ENCODE measurements around the gene SIRT6. TPM values are rescaled to one million over a fixed set of nuclear protein-coding genes. Genes with fewer than 3 reads are reported as not detected.
A peak's percentile ranks its signal among the peaks of the same experiment; 100 is the strongest.
"Not testable (repeated sequence)": the region's sequence is repeated elsewhere in the genome, so short reads cannot be mapped to it uniquely, and the experiment has no call there.

Gene SIRT6
- total RNA-seq, 1 experiment from 2014 or later: 18.4 TPM

- Histone ChIP-seq H3K27ac (no peak overlapping the region), H3K4me1 (replicated peaks) (no peaks in the 10 kb centered on the region), H3K4me3 (no peak overlapping the region), H3K36me3 (no peaks in the 10 kb centered on the region), H3K9me3 (replicated peaks) (peaks cover 5% of the 10 kb centered on the region; the same call in 1 of the 2 replicates), H3K27me3 (replicated peaks) (peaks cover 42% of the 10 kb centered on the region)
- DNase-seq (ENCODE audit: low read depth in 1 of 2, low spot score in 2 of 2): no peak
Measured at GRCh38 chr19:4196009-4196408, 13.6 kb upstream of the SIRT6 start.

GRCh38 chr19:4194353-4194752 is 12.0 kb upstream of the SIRT6 start:
- Histone ChIP-seq H3K36me3 (no peaks in the 10 kb centered on the region), H3K4me1 (replicated peaks) (no peaks in the 10 kb centered on the region), H3K27ac (no peak overlapping the region), H3K9me3 (replicated peaks) (peaks cover 5% of the 10 kb centered on the region; the same call in 1 of the 2 replicates), H3K27me3 (replicated peaks) (peaks cover 31% of the 10 kb centered on the region), H3K4me3 (no peak overlapping the region)
- DNase-seq (ENCODE audit: low read depth in 1 of 2, low spot score in 2 of 2): no peak

GRCh38 chr19:4192537-4192936 is 10.2 kb upstream of the SIRT6 start:
- H3K27me3 ChIP-seq (replicated peaks): peaks cover 17% of the 10 kb centered on the region
- H3K4me1 ChIP-seq (replicated peaks); DNase-seq (ENCODE audit: low read depth in 1 of 2, low spot score in 2 of 2); H3K4me3 ChIP-seq; H3K36me3 ChIP-seq; H3K9me3 ChIP-seq (replicated peaks); H3K27ac ChIP-seq: not testable (repeated sequence)

- no peak for DNase-seq (ENCODE audit: low read depth in 1 of 2, low spot score in 2 of 2)
- H3K9me3 ChIP-seq (replicated peaks): no peaks in the 10 kb centered on the region
- H3K27me3 ChIP-seq (replicated peaks): no peaks in the 10 kb centered on the region; the same call in 1 of the 2 replicates
- no peaks in the 10 kb centered on the region for H3K4me1 ChIP-seq (replicated peaks)
- H3K27ac ChIP-seq: no peak overlapping the region
- H3K36me3 ChIP-seq: no peaks in the 10 kb centered on the region
- H3K4me3 ChIP-seq: no peak overlapping the region
Measured at GRCh38 chr19:4189641-4190040, 7.3 kb upstream of the SIRT6 start.

GRCh38 chr19:4187313-4188122 is 5.2 kb upstream of the SIRT6 start:
- Histone ChIP-seq H3K4me1 (replicated peaks) (peaks cover 5% of the 10 kb centered on the region; the same call in 1 of the 2 replicates), H3K27me3 (replicated peaks) (no peaks in the 10 kb centered on the region)

GRCh38 chr19:4186087-4186993 is 4.0 kb upstream of the SIRT6 start:
- H3K36me3 ChIP-seq: no peaks in the 10 kb centered on the region
- no peaks in the 10 kb centered on the region for H3K9me3 ChIP-seq (replicated peaks)
- no peaks in the 10 kb centered on the region for H3K27me3 ChIP-seq (replicated peaks)
- H3K4me3 ChIP-seq: no peak overlapping the region
- DNase-seq (ENCODE audit: low read depth in 1 of 2, low spot score in 2 of 2): peak; percentile 50 to 85
- H3K27ac ChIP-seq: no peak overlapping the region
- H3K4me1 ChIP-seq (replicated peaks): peaks cover 5% of the 10 kb centered on the region; the same call in 1 of the 2 replicates

More at GRCh38 chr19:4187313-4188122, 5.2 kb upstream of the SIRT6 start:
- no peak for DNase-seq (ENCODE audit: low read depth in 1 of 2, low spot score in 2 of 2)
- Histone ChIP-seq H3K4me3 (no peak overlapping the region), H3K36me3 (no peaks in the 10 kb centered on the region), H3K27ac (no peak overlapping the region), H3K9me3 (replicated peaks) (no peaks in the 10 kb centered on the region)

- Histone ChIP-seq H3K9me3 (replicated peaks) (no peaks in the 10 kb centered on the region), H3K4me3 (no peak overlapping the region), H3K36me3 (peaks cover 6% of the 10 kb centered on the region), H3K4me1 (replicated peaks) (peaks cover 5% of the 10 kb centered on the region; the same call in 1 of the 2 replicates), H3K27me3 (replicated peaks) (no peaks in the 10 kb centered on the region), H3K27ac (no peak overlapping the region)
- no peak for DNase-seq (ENCODE audit: low read depth in 1 of 2, low spot score in 2 of 2)
Measured at GRCh38 chr19:4185413-4186086, 3.2 kb upstream of the SIRT6 start.

GRCh38 chr19:4184718-4185352 is 2.5 kb upstream of the SIRT6 start:
- H3K36me3 ChIP-seq: peaks cover 12% of the 10 kb centered on the region
- DNase-seq (ENCODE audit: low read depth in 1 of 2, low spot score in 2 of 2): no peak
- H3K4me3 ChIP-seq: no peak overlapping the region
- no peaks in the 10 kb centered on the region for H3K27me3 ChIP-seq (replicated peaks)
- peaks cover 5% of the 10 kb centered on the region; the same call in 1 of the 2 replicates for H3K4me1 ChIP-seq (replicated peaks)
- no peaks in the 10 kb centered on the region for H3K9me3 ChIP-seq (replicated peaks)
- no peak overlapping the region for H3K27ac ChIP-seq

GRCh38 chr19:4183967-4184717 is 1.8 kb upstream of the SIRT6 start:
- no peak for DNase-seq (ENCODE audit: low read depth in 1 of 2, low spot score in 2 of 2)
- Histone ChIP-seq H3K4me1 (replicated peaks) (peaks cover 5% of the 10 kb centered on the region; the same call in 1 of the 2 replicates), H3K27ac (no peak overlapping the region), H3K27me3 (replicated peaks) (no peaks in the 10 kb centered on the region), H3K36me3 (peaks cover 17% of the 10 kb centered on the region), H3K4me3 (no peak overlapping the region), H3K9me3 (replicated peaks) (no peaks in the 10 kb centered on the region)

GRCh38 chr19:4181053-4181508 is 1.3 kb downstream of the SIRT6 start:
- DNase-seq (ENCODE audit: low read depth in 1 of 2, low spot score in 2 of 2): no peak
- Histone ChIP-seq H3K36me3 (peaks cover 30% of the 10 kb centered on the region), H3K27ac (no peak overlapping the region), H3K9me3 (replicated peaks) (no peaks in the 10 kb centered on the region), H3K4me3 (no peak overlapping the region; the same call in 1 of the 2 replicates), H3K27me3 (replicated peaks) (no peaks in the 10 kb centered on the region), H3K4me1 (replicated peaks) (peaks cover 5% of the 10 kb centered on the region; the same call in 1 of the 2 replicates)

GRCh38 chr19:4178990-4179389 is 3.4 kb downstream of the SIRT6 start:
- DNase-seq (ENCODE audit: low read depth in 1 of 2, low spot score in 2 of 2): no peak
- no peaks in the 10 kb centered on the region for H3K27me3 ChIP-seq (replicated peaks)

GRCh38 chr19:4177146-4177545 is 5.2 kb downstream of the SIRT6 start:
- no peak overlapping the region for H3K27ac ChIP-seq
- peaks cover 7% of the 10 kb centered on the region for H3K27me3 ChIP-seq (replicated peaks)
- peaks cover 5% of the 10 kb centered on the region for H3K4me1 ChIP-seq (replicated peaks)
- no peak overlapping the region for H3K4me3 ChIP-seq
- no peaks in the 10 kb centered on the region for H3K9me3 ChIP-seq (replicated peaks)
- peaks cover 30% of the 10 kb centered on the region for H3K36me3 ChIP-seq
- DNase-seq (ENCODE audit: low read depth in 1 of 2, low spot score in 2 of 2): no peak

More at GRCh38 chr19:4178990-4179389, 3.4 kb downstream of the SIRT6 start:
- Histone ChIP-seq H3K36me3 (peaks cover 30% of the 10 kb centered on the region), H3K4me1 (replicated peaks) (peaks cover 5% of the 10 kb centered on the region; the same call in 1 of the 2 replicates), H3K9me3 (replicated peaks) (no peaks in the 10 kb centered on the region), H3K27ac (no peak overlapping the region), H3K4me3 (no peak overlapping the region)
